Ishikawa (cell line): ENCODE results near the gene IGFBP7.
A peak's percentile ranks its signal among the peaks of the same experiment; 100 is the strongest.

Experiments
- CEBPB ChIP-seq: IDR thresholded peaks from 2 replicates; pipeline ENCODE4 v1.6.1; 2012
- CREB1 ChIP-seq: IDR thresholded peaks from 2 replicates; pipeline ENCODE4 v1.6.1; 2012; ENCODE audit warnings: low read depth
- EGR1 ChIP-seq: IDR thresholded peaks from 2 replicates; pipeline ENCODE4 v1.6.1; 2012
- EP300 ChIP-seq: IDR thresholded peaks from 2 replicates; pipeline ENCODE4 v1.6.1; 2012; ENCODE audit warnings: borderline replicate concordance
- FOXM1 ChIP-seq: IDR thresholded peaks from 2 replicates; pipeline ENCODE4 v1.6.1; 2012; ENCODE audit warnings: low read depth, borderline replicate concordance
- NFIC ChIP-seq: IDR thresholded peaks from 2 replicates; pipeline ENCODE4 v1.6.1; 2012
- RAD21 ChIP-seq: IDR thresholded peaks from 2 replicates; pipeline ENCODE4 v1.6.1; 2012; ENCODE audit warnings: low read depth
- TAF1 ChIP-seq: IDR thresholded peaks from 2 replicates; pipeline ENCODE4 v1.6.1; 2012; ENCODE audit warnings: low read depth, mild to moderate bottlenecking
- TCF12 ChIP-seq: IDR thresholded peaks from 2 replicates; pipeline ENCODE4 v1.6.1; 2012; ENCODE audit warnings: low read depth
- TEAD4 ChIP-seq: IDR thresholded peaks from 2 replicates; pipeline ENCODE4 v1.6.1; 2012
- USF1 ChIP-seq: IDR thresholded peaks from 2 replicates; pipeline ENCODE4 v1.6.1; 2012
- YY1 ChIP-seq: IDR thresholded peaks from 2 replicates; pipeline ENCODE4 v1.6.1; 2012; ENCODE audit warnings: low read depth
- ZBTB7A ChIP-seq: IDR thresholded peaks from 2 replicates; pipeline ENCODE4 v1.6.1; 2012; ENCODE audit warnings: low read depth
- TF ChIP-seq, protein P1 (sequence below): IDR thresholded peaks from 2 replicates; pipeline ENCODE4 v1.6.1; 2012
- TF ChIP-seq, protein P2 (sequence below): IDR thresholded peaks from 2 replicates; pipeline ENCODE4 v1.6.1; 2012; ENCODE audit warnings: low read depth, mild to moderate bottlenecking

IGFBP7 gene

GRCh38 chr4:57041020-57041419 lies 69.2 kb downstream of the IGFBP7 start:
- TF ChIP-seq TAF1 (no peak), YY1 (no peak), EGR1 (no peak), TCF12 (no peak), CEBPB (no peak), ZBTB7A (no peak), USF1 (no peak), FOXM1 (no peak), TEAD4 (no peak), EP300 (no peak), RAD21 (no peak)
- TF ChIP-seq, protein P1, sequence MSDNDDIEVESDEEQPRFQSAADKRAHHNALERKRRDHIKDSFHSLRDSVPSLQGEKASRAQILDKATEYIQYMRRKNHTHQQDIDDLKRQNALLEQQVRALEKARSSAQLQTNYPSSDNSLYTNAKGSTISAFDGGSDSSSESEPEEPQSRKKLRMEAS = no peak
- TF ChIP-seq, protein P2, sequence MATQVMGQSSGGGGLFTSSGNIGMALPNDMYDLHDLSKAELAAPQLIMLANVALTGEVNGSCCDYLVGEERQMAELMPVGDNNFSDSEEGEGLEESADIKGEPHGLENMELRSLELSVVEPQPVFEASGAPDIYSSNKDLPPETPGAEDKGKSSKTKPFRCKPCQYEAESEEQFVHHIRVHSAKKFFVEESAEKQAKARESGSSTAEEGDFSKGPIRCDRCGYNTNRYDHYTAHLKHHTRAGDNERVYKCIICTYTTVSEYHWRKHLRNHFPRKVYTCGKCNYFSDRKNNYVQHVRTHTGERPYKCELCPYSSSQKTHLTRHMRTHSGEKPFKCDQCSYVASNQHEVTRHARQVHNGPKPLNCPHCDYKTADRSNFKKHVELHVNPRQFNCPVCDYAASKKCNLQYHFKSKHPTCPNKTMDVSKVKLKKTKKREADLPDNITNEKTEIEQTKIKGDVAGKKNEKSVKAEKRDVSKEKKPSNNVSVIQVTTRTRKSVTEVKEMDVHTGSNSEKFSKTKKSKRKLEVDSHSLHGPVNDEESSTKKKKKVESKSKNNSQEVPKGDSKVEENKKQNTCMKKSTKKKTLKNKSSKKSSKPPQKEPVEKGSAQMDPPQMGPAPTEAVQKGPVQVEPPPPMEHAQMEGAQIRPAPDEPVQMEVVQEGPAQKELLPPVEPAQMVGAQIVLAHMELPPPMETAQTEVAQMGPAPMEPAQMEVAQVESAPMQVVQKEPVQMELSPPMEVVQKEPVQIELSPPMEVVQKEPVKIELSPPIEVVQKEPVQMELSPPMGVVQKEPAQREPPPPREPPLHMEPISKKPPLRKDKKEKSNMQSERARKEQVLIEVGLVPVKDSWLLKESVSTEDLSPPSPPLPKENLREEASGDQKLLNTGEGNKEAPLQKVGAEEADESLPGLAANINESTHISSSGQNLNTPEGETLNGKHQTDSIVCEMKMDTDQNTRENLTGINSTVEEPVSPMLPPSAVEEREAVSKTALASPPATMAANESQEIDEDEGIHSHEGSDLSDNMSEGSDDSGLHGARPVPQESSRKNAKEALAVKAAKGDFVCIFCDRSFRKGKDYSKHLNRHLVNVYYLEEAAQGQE = no peak

- TF ChIP-seq TCF12 (no peak), EGR1 (no peak), ZBTB7A (no peak), YY1 (no peak), FOXM1 (no peak), CEBPB (no peak), TAF1 (no peak), TEAD4 (no peak), NFIC (no peak), RAD21 (no peak), EP300 (no peak), CREB1 (no peak), USF1 (no peak)
- TF ChIP-seq, protein P1 = no peak
- TF ChIP-seq, protein P2 = no peak
Observed at GRCh38 chr4:57040510-57040909, 69.7 kb downstream of the IGFBP7 start.

DNA sequence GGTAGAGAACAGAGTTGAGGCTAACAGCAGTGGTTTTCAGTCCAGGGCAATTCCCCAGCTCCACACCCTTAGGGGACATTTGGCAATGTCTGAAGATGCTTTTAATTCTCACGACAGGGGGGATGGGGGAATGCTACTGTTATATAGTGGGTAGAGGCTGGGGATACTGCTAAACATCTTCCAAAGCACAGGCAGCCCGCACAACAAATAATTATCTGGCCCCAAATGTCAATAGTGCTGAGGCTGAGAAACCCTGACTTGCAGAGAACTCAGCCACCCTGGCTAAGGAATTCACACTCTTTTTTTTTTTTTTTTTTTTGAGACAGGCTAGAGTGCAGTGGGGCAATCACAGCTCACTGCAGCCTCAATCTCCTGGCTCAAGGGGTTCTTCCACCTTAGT lies 70.8 kb downstream of the IGFBP7 start:
- no peak for TF ChIP-seq FOXM1
- TF ChIP-seq USF1 = no peak
- no peak for TF ChIP-seq EP300
- TF ChIP-seq EGR1 = no peak
- TF ChIP-seq RAD21 = no peak
- no peak for TF ChIP-seq CEBPB
- TF ChIP-seq, protein P1 = no peak
- TF ChIP-seq, protein P2 = no peak

GRCh38 chr4:57037982-57038604 lies 72.1 kb downstream of the IGFBP7 start:
- TF ChIP-seq RAD21 = peak; percentile 98
- no peak for TF ChIP-seq ZBTB7A
